Suppressor macrophage treated with lipopolysaccharide for 1 hour (primary cell): ENCODE results near the gene CPXM2.

ENCODE experiments used
- DNase-seq, 3 donors: peaks; one replicate each; pipeline ENCODE4 v3.0.0-alpha.2; 2020 to 2022

Gene CPXM2

GRCh38 chr10:123891144-123892071, at the start of gene CPXM2:
Gene CPXM2, minus strand, starts transcription at chr10:123891807. Its CDS starts 148 bp downstream, at chr10:123891659.
- no peak for DNase-seq

- no peak for DNase-seq
Observed at GRCh38 chr10:123939591-123939990, 48.0 kb upstream of the CPXM2 start.

- no peak for DNase-seq
Observed at GRCh38 chr10:123938890-123939289, 47.3 kb upstream of the CPXM2 start.

- no peak for DNase-seq
Observed at GRCh38 chr10:123936426-123936825, 44.8 kb upstream of the CPXM2 start.

- DNase-seq = no peak
Observed at GRCh38 chr10:123935680-123936079, 44.1 kb upstream of the CPXM2 start.

- DNase-seq = no peak
Observed at GRCh38 chr10:123934846-123935245, 43.2 kb upstream of the CPXM2 start.

GRCh38 chr10:123930340-123931001, 38.9 kb upstream of the CPXM2 start:
- no peak for DNase-seq

GRCh38 chr10:123929791-123930190, 38.2 kb upstream of the CPXM2 start:
- DNase-seq = no peak

- DNase-seq = no peak
Observed at GRCh38 chr10:123928427-123928826, 36.8 kb upstream of the CPXM2 start.

GRCh38 chr10:123926401-123927264, 35.0 kb upstream of the CPXM2 start:
- DNase-seq = peak; percentile 43 to 54 (median 51)

- no peak for DNase-seq
Observed at GRCh38 chr10:123922126-123922525, 30.5 kb upstream of the CPXM2 start.

- no peak for DNase-seq
Observed at GRCh38 chr10:123916775-123917174, 25.2 kb upstream of the CPXM2 start.

- DNase-seq = peak in 2 of 3 donors; percentile 3 to 19
Observed at GRCh38 chr10:123913688-123914268, 22.2 kb upstream of the CPXM2 start.

- DNase-seq = no peak
Observed at GRCh38 chr10:123912871-123913270, 21.3 kb upstream of the CPXM2 start.

GRCh38 chr10:123912466-123912865, 20.9 kb upstream of the CPXM2 start:
- DNase-seq = no peak

- no peak for DNase-seq
Observed at GRCh38 chr10:123911866-123912265, 20.3 kb upstream of the CPXM2 start.

- no peak for DNase-seq
Observed at GRCh38 chr10:123909866-123910265, 18.3 kb upstream of the CPXM2 start.

GRCh38 chr10:123909426-123909825, 17.8 kb upstream of the CPXM2 start:
- DNase-seq = no peak

GRCh38 chr10:123908379-123908778, 16.8 kb upstream of the CPXM2 start:
- no peak for DNase-seq

GRCh38 chr10:123906884-123907652, 15.5 kb upstream of the CPXM2 start:
- no peak for DNase-seq

GRCh38 chr10:123906296-123906695, 14.7 kb upstream of the CPXM2 start:
- no peak for DNase-seq
